ENCODE measurements around the gene COL4A2.

DNA sequence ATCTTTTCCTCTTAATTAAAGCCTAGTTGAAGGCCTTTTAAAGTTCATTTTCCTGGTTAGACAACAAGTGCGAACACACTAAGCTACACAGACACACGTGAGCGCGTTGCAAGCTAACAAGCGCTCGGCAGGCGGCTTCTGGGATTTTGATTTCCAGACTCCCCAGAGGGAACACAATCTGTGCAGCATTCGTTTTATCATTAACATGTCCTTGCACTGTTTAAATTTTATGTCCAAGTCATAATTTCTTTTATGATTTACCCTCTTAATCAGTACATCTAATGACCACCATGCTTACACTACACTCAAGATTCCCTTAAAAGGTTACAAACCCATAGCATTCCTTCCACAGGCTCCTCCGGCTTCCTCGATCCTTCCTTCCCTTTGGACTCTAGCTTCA, 16.9 kb upstream of the COL4A2 start:
- TF ChIP-seq, protein P1, sequence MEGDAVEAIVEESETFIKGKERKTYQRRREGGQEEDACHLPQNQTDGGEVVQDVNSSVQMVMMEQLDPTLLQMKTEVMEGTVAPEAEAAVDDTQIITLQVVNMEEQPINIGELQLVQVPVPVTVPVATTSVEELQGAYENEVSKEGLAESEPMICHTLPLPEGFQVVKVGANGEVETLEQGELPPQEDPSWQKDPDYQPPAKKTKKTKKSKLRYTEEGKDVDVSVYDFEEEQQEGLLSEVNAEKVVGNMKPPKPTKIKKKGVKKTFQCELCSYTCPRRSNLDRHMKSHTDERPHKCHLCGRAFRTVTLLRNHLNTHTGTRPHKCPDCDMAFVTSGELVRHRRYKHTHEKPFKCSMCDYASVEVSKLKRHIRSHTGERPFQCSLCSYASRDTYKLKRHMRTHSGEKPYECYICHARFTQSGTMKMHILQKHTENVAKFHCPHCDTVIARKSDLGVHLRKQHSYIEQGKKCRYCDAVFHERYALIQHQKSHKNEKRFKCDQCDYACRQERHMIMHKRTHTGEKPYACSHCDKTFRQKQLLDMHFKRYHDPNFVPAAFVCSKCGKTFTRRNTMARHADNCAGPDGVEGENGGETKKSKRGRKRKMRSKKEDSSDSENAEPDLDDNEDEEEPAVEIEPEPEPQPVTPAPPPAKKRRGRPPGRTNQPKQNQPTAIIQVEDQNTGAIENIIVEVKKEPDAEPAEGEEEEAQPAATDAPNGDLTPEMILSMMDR (IDR thresholded peaks at IDR 0.05; ENCODE audit: low read length): no peak
- no peak for TF ChIP-seq EZH2phosphoT487 (IDR thresholded peaks at IDR 0.05; ENCODE audit: low read length)

All from MM.1S (cell line).